ENCODE measurements around the gene DKK3.

DNA sequence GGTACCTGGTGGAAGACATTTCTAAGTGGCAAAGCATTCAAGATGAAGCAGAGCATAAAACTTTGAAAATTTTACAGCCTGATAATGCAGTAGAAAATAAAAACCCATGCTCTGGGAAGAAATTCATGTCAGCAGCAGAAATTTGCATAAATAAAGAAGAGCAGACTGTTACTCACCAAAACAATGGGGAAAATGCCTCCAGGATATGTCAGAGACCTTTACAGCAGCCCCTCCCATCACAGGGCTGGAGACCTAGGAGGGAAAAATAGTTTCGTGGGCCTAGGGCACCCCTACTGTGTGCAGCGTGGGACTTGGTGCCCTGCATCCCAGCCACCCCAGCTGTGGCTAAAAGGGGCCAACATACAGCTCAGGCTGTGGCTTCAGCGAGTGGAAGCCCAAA, 5.4 kb upstream of the DKK3 start:
- TF ChIP-seq, protein P1, sequence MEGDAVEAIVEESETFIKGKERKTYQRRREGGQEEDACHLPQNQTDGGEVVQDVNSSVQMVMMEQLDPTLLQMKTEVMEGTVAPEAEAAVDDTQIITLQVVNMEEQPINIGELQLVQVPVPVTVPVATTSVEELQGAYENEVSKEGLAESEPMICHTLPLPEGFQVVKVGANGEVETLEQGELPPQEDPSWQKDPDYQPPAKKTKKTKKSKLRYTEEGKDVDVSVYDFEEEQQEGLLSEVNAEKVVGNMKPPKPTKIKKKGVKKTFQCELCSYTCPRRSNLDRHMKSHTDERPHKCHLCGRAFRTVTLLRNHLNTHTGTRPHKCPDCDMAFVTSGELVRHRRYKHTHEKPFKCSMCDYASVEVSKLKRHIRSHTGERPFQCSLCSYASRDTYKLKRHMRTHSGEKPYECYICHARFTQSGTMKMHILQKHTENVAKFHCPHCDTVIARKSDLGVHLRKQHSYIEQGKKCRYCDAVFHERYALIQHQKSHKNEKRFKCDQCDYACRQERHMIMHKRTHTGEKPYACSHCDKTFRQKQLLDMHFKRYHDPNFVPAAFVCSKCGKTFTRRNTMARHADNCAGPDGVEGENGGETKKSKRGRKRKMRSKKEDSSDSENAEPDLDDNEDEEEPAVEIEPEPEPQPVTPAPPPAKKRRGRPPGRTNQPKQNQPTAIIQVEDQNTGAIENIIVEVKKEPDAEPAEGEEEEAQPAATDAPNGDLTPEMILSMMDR (IDR thresholded peaks at IDR 0.05), result no peak
- TF ChIP-seq POLR2A (IDR thresholded peaks at IDR 0.05), result no peak

Data from right lobe of liver (tissue), 4 donors.